Peyer's patch (tissue), 4 donors: ENCODE measurements around the gene CUL3.

Experiments used
- POLR2A ChIP-seq, 2 donors: fragments of 450-650 bp; IDR thresholded peaks; one replicate each; pipeline ENCODE4 v1.5.1; 2017; ENCODE audit warnings: antibody characterized with exemption in 2 of 2, mild to moderate bottlenecking in 2 of 2, moderate library complexity in 2 of 2
- TF ChIP-seq, protein P1 (sequence below), 6 experiments: fragments of 450-650 bp in 4 of 6; fragments of 200-600 bp in 2 of 6; sonication (generic) in 1 of 6; IDR thresholded peaks; one replicate each; pipeline ENCODE4 v1.5.1; 2017 to 2019; ENCODE audit warnings: antibody characterized with exemption in 6 of 6, mild to moderate bottlenecking in 3 of 6, moderate library complexity in 1 of 6

DNA sequence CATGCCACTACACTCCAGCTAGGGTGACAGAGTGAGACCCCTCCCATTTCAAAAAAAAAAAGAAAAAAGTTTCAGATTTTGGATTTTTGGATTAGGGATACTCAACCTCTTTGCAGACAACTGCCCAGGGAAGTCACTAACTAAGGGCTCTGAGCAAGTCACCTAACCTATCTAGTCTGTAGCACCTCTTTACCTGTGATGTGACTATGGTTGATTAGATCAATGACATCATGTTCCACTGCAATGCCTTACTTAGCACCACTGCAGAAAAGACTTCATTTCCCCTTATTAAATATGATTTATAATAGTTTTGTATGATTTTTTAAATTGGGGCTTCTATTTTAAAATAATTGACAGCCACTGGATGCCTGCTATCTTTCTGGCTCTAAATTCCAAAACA is 41.2 kb downstream of the CUL3 start:
- TF ChIP-seq, protein P1, sequence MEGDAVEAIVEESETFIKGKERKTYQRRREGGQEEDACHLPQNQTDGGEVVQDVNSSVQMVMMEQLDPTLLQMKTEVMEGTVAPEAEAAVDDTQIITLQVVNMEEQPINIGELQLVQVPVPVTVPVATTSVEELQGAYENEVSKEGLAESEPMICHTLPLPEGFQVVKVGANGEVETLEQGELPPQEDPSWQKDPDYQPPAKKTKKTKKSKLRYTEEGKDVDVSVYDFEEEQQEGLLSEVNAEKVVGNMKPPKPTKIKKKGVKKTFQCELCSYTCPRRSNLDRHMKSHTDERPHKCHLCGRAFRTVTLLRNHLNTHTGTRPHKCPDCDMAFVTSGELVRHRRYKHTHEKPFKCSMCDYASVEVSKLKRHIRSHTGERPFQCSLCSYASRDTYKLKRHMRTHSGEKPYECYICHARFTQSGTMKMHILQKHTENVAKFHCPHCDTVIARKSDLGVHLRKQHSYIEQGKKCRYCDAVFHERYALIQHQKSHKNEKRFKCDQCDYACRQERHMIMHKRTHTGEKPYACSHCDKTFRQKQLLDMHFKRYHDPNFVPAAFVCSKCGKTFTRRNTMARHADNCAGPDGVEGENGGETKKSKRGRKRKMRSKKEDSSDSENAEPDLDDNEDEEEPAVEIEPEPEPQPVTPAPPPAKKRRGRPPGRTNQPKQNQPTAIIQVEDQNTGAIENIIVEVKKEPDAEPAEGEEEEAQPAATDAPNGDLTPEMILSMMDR (IDR thresholded peaks at IDR 0.05), result no peak
- TF ChIP-seq POLR2A (IDR thresholded peaks at IDR 0.05), result no peak
